ENCODE data around the gene PSMC3.

DNA sequence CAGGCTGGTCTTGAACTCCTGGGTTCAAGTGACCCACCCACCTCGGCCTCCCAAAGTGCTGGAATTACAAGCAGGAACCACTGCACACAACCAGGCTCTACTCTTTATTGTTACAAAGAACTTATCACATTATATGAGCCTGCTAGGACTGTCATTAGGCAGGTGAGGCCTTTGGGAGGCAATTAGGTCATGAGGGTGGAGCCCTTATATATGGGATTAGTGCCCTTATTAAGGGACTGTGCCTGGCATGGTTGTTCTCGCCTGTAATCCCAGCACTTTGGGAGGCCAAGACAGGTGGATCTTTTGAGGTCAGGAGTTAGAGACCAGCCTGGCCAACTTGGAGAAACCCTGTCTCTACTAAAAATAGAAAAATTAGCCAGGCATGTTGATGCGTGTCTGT lies 10.5 kb upstream of the PSMC3 start:
- no peak for TF ChIP-seq CTCF (IDR thresholded peaks at IDR 0.05; ENCODE audit: low read length)
- TF ChIP-seq EZH2 (IDR thresholded peaks at IDR 0.05; ENCODE audit: borderline replicate concordance, low read length), result no peak
